ENCODE measurements around the gene FBRS. TPM values are rescaled to one million over a fixed set of nuclear protein-coding genes. Genes with fewer than 3 reads are reported as not detected.
A peak's percentile ranks its signal among the peaks of the same experiment; 100 is the strongest.

FBRS gene
- total and polyA plus RNA-seq, 5 experiments from 2014 or later = 3.2 to 221 (median 8.0) TPM

DNA sequence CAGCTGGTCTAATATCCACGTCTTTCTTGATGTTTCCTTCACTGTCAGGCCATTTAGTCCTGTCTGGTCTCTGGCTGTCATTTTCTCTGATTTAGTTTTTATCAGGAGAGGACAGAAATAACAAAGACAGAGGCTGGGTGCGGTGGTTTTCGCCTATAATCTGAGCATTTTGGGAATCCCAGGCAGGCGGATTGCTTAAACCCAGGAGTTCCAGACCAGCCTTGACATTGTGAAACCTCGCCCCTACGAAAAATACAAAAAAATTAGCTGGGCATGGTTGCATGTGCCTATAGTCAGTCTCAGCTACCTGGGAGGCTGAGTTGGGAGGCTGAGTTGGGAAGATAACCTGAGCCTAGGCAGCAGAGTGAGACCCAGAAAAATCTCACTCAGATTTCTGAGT is 47.8 kb downstream of the FBRS start:
- H3K4me1 Mint-ChIP-seq = peaks cover 2 to 10% (median 7%) of the 10 kb centered on the region in 4 donors
- peak in 1 of 10 donors; percentile 24 for DNase-seq
- H3K9me3 Mint-ChIP-seq = no peaks in the 10 kb centered on the region
- no peak overlapping the region for H3K4me3 Mint-ChIP-seq
- H3K36me3 Mint-ChIP-seq = peaks cover 7 to 91% (median 23%) of the 10 kb centered on the region in 3 donors
- H3K27me3 Mint-ChIP-seq = no peaks in the 10 kb centered on the region
- POLR2A ChIA-PET = interaction anchor here (1.1 kb wide), 1 partner anchor 22 kb away, joined by 3 read pairs; no protein-coding TSS in a partner anchor
- H3K27ac Mint-ChIP-seq = no peak overlapping the region
- no peak for ATAC-seq

GRCh38 chr16:30710971-30711370 is 52.7 kb downstream of the FBRS start:
- no peaks in the 10 kb centered on the region for H3K9me3 Mint-ChIP-seq
- POLR2A ChIA-PET = interaction anchor here (0.6 to 1.7 kb wide), 2 partner anchors 9 to 12 kb away, joined by 4 to 6 read pairs; partner anchors contain the start of gene SRCAP
- peaks cover 29 to 95% (median 52%) of the 10 kb centered on the region in 3 donors for H3K36me3 Mint-ChIP-seq
- ATAC-seq (no peak), DNase-seq (no peak)
- peak overlapping the region in 1 of 10 donors; percentile 22 for H3K4me3 Mint-ChIP-seq
- no peaks in the 10 kb centered on the region for H3K27me3 Mint-ChIP-seq
- H3K4me1 Mint-ChIP-seq = peaks cover 14 to 25% (median 21%) of the 10 kb centered on the region in 4 donors
- H3K27ac Mint-ChIP-seq = peak overlapping the region in 4 of 10 donors; percentile 11 to 85 (median 44)

DNA sequence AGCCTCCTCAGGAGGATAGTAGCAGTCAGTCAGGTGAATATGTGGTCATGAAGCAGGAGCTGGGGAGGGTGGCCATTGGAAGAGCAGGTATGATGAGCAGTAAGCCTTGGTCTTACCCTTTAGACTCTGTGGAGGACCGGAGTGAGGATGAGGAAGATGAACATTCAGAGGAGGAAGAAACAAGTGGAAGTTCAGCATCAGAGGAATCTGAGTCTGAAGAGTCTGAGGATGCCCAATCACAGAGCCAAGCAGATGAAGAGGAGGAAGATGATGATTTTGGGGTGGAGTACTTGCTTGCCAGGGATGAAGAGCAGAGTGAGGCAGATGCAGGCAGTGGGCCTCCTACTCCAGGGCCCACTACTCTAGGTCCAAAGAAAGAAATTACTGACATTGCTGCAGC is 53.5 kb downstream of the FBRS start:
- no peaks in the 10 kb centered on the region for H3K9me3 Mint-ChIP-seq
- H3K27me3 Mint-ChIP-seq = no peaks in the 10 kb centered on the region
- H3K4me3 Mint-ChIP-seq = peak overlapping the region in 1 of 10 donors; percentile 38
- H3K4me1 Mint-ChIP-seq = peaks cover 22 to 30% (median 26%) of the 10 kb centered on the region in 4 donors
- POLR2A ChIA-PET = interaction anchor here (1.7 kb wide), 1 partner anchor 12 kb away, joined by 6 read pairs; the partner anchor contains the start of gene SRCAP
- H3K27ac Mint-ChIP-seq = peak overlapping the region in 7 of 10 donors; percentile 11 to 79 (median 54)
- DNase-seq = peak in 1 of 10 donors; percentile 6
- H3K36me3 Mint-ChIP-seq = peaks cover 34 to 95% (median 54%) of the 10 kb centered on the region in 3 donors
- no peak for ATAC-seq

DNA sequence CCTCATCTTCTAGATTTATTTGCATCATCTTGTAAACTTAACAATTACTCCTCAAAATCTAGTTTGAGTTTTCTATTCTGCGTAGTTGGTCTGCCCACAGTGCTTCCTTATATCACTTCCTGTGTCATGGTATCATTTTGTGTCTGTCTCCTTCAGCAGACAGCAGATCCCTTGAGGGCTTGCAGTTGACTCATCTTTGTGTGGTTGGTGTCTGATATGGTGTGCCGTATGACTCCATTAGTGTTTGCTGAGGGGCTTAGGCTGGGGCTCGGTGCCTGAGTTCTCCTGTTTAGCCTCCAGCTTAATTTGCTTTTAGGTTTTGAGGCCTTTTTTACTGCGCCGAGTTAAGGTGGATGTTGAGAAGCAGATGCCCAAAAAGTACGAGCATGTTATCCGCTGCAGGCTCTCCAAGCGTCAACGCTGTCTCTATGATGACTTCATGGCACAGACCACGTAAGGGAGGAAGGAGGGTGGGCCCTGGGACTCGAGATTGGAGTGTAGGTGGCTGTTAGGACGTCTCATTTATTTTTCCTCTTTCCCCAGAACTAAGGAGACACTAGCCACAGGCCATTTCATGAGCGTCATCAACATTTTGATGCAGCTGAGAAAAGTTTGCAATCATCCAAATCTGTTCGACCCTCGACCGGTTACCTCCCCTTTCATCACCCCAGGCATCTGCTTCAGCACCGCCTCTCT is 57.7 kb downstream of the FBRS start:
- Mint-ChIP-seq H3K36me3 (peaks cover 28 to 94% (median 49%) of the 10 kb centered on the region in 3 donors), H3K27me3 (no peaks in the 10 kb centered on the region), H3K9me3 (no peaks in the 10 kb centered on the region), H3K27ac (peak overlapping the region; percentile 83 to 99 (median 93)), H3K4me1 (peaks cover 29 to 39% (median 34%) of the 10 kb centered on the region in 4 donors), H3K4me3 (peak overlapping the region; percentile 5 to 82 (median 67))
- POLR2A ChIA-PET = no interaction called here
- DNase-seq (peak in 9 of 10 donors; percentile 9 to 71 (median 35)), ATAC-seq (peak; percentile 93 to 98)

DNA sequence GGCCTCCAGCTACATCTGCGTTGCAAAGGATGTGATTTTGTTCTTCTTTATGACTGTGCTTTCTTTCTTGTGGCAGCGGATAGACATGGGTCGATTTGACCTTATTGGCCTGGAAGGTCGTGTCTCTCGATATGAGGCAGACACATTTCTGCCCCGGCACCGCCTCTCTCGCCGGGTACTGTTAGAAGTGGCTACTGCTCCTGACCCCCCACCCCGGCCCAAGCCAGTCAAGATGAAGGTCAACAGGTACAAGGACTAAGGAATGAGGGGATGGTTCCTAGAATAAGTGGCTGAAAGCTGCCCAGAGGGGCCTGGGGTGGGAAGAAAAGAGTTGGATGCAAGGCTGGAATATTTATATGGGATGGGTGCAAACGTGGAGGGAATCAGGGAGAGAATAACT is 61.9 kb downstream of the FBRS start:
- H3K4me3 Mint-ChIP-seq = no peak overlapping the region
- POLR2A ChIA-PET = interaction anchor here (1.4 kb wide), 1 partner anchor 10 kb away, joined by 3 read pairs; no protein-coding TSS in a partner anchor
- peaks cover 30 to 52% (median 35%) of the 10 kb centered on the region in 4 donors for H3K4me1 Mint-ChIP-seq
- peaks cover 11 to 97% (median 44%) of the 10 kb centered on the region in 3 donors for H3K36me3 Mint-ChIP-seq
- peak overlapping the region in 3 of 10 donors; percentile 28 to 84 (median 54) for H3K27ac Mint-ChIP-seq
- ATAC-seq = no peak
- DNase-seq = no peak
- H3K27me3 Mint-ChIP-seq = no peaks in the 10 kb centered on the region
- no peaks in the 10 kb centered on the region for H3K9me3 Mint-ChIP-seq

Other genes starting within 250 kb of the FBRS start
- gene DCTPP1, start 228.4 kb upstream of the FBRS start, total RNA-seq = 10 to 100 TPM; 15.2 to 16.7 TPM
- gene DCTPP1, start 228.4 kb upstream of the FBRS start, polyA plus RNA-seq = 10 to 100 TPM; 63.0 to 79.6 (median 64.0) TPM
- 10 to 100 TPM; 52.3 to 55.1 TPM for gene SEPHS2, start 212.6 kb upstream of the FBRS start, total RNA-seq
- gene SEPHS2, start 212.6 kb upstream of the FBRS start, polyA plus RNA-seq = 10 to 100 TPM; 45.5 to 60.7 (median 55.0) TPM
- gene ITGAL, start 185.7 kb upstream of the FBRS start, total RNA-seq = 100 to 1,000 TPM; 334 to 339 TPM
- gene ITGAL, start 185.7 kb upstream of the FBRS start, polyA plus RNA-seq = 100 to 1,000 TPM; 121 to 157 (median 124) TPM
- gene ZNF768, start 131.9 kb upstream of the FBRS start, total RNA-seq = 1 to 10 TPM; 8.3 to 8.5 TPM
- 1 to 10 TPM; 1.1 to 2.1 (median 1.5) TPM for gene ZNF768, start 131.9 kb upstream of the FBRS start, polyA plus RNA-seq
- 10 to 100 TPM; 21.8 to 21.9 TPM for gene ZNF747, start 123.6 kb upstream of the FBRS start, total RNA-seq
- gene ZNF747, start 123.6 kb upstream of the FBRS start, polyA plus RNA-seq = 10 to 100 TPM in 2 of 3 donors, 1 to 10 TPM in 1; 9.5 to 12.0 (median 11.4) TPM
- gene ZNF764, start 100.1 kb upstream of the FBRS start, total RNA-seq = 10 to 100 TPM; 18.8 to 19.3 TPM
- gene ZNF764, start 100.1 kb upstream of the FBRS start, polyA plus RNA-seq = 1 to 10 TPM; 3.6 to 6.5 (median 4.0) TPM
- gene ZNF688, start 86.7 kb upstream of the FBRS start, total RNA-seq = 10 to 100 TPM; 19.9 to 21.2 TPM
- 10 to 100 TPM; 21.2 to 22.0 (median 21.7) TPM for gene ZNF688, start 86.7 kb upstream of the FBRS start, polyA plus RNA-seq
- gene ZNF785, start 72.7 kb upstream of the FBRS start, total RNA-seq = 10 to 100 TPM; 22.8 to 23.3 TPM
- 1 to 10 TPM; 1.6 to 3.5 (median 3.4) TPM for gene ZNF785, start 72.7 kb upstream of the FBRS start, polyA plus RNA-seq
- 10 to 100 TPM; 10.8 to 13.7 TPM for gene ZNF689, start 48.0 kb upstream of the FBRS start, total RNA-seq
- gene ZNF689, start 48.0 kb upstream of the FBRS start, polyA plus RNA-seq = 10 to 100 TPM in 2 of 3 donors, 1 to 10 TPM in 1; 7.7 to 12.5 (median 11.0) TPM
- gene PRR14, start 7.5 kb upstream of the FBRS start, total RNA-seq = 10 to 100 TPM; 81.4 to 83.8 TPM
- 10 to 100 TPM; 13.3 to 22.3 (median 15.3) TPM for gene PRR14, start 7.5 kb upstream of the FBRS start, polyA plus RNA-seq
- gene SRCAP, start 40.7 kb downstream of the FBRS start, total RNA-seq = 100 to 1,000 TPM; 107 to 110 TPM
- 10 to 100 TPM in 2 of 3 donors, 1 to 10 TPM in 1; 5.2 to 31.3 (median 14.9) TPM for gene SRCAP, start 40.7 kb downstream of the FBRS start, polyA plus RNA-seq
- 10 to 100 TPM; 50.2 to 53.7 TPM for gene PHKG2, start 90.0 kb downstream of the FBRS start, total RNA-seq
- 10 to 100 TPM; 39.7 to 43.1 (median 40.6) TPM for gene PHKG2, start 90.0 kb downstream of the FBRS start, polyA plus RNA-seq
- 1 to 10 TPM; 2.0 to 4.1 TPM for gene CFAP119, start 103.6 kb downstream of the FBRS start, total RNA-seq
- gene CFAP119, start 103.6 kb downstream of the FBRS start, polyA plus RNA-seq = under 1 TPM; 0.11 to 0.38 (median 0.31) TPM
- gene RNF40, start 103.9 kb downstream of the FBRS start, total RNA-seq = 100 to 1,000 TPM; 112 to 114 TPM
- gene RNF40, start 103.9 kb downstream of the FBRS start, polyA plus RNA-seq = 10 to 100 TPM; 24.4 to 52.4 (median 27.2) TPM
- gene ZNF629, start 128.8 kb downstream of the FBRS start, total RNA-seq = 1 to 10 TPM; 9.3 to 10.0 TPM
- 1 to 10 TPM in 1 of 3 donors, under 1 TPM in 2; 0.17 to 2.5 (median 0.91) TPM for gene ZNF629, start 128.8 kb downstream of the FBRS start, polyA plus RNA-seq
- gene BCL7C, start 235.6 kb downstream of the FBRS start, total RNA-seq = 10 to 100 TPM; 24.2 to 24.6 TPM
- 10 to 100 TPM; 33.9 to 38.8 (median 34.7) TPM for gene BCL7C, start 235.6 kb downstream of the FBRS start, polyA plus RNA-seq
- 1 to 10 TPM; 1.0 to 1.3 TPM for gene CTF1, start 238.2 kb downstream of the FBRS start, total RNA-seq
- under 1 TPM in 1 of 3 donors, not detected in 2; 0.14 TPM for gene CTF1, start 238.2 kb downstream of the FBRS start, polyA plus RNA-seq